PC-9 (cell line): ENCODE measurements around the gene LARP4B. TPM values are rescaled to one million over a fixed set of nuclear protein-coding genes. Genes with fewer than 3 reads are reported as not detected.

Experiments
- BruUV-seq: library from RNA; stranded (reverse); fragments of 400-500 nt; replicated peaks from 2 replicates; lab custom pipeline; 2021; lab: Mats Ljungman, UMichigan
- CTCF ChIA-PET: fragments of 300-600 bp; sonication (Branson Sonifier 250); formaldehyde crosslinking; loops from one replicate; lab custom pipeline; 2022; ENCODE audit warnings: antibody characterized with exemption; lab: Charles Lee
- POLR2A ChIA-PET: fragments of 300-600 bp; sonication (Branson Sonifier 250); formaldehyde crosslinking; loops from one replicate; lab custom pipeline; 2022; ENCODE audit warnings: antibody characterized with exemption; ENCODE audit not compliant: unreplicated experiment; lab: Charles Lee
- DNase-seq, 2 experiments: peaks; one replicate each; pipeline versions ENCODE4 v3.0.0 to v3.0.0-alpha.2; 2015 to 2022; ENCODE audit warnings: mixed read lengths in 1 of 2
- H2AFZ ChIP-seq: fragments of 200-600 bp; sonication (generic); 2 replicates; pipeline ENCODE4 v1.8.1; 2017; ENCODE audit warnings: antibody characterized with exemption
- H3F3A ChIP-seq: fragments of 200-600 bp; sonication (generic); 2 replicates; pipeline ENCODE4 v1.8.1; 2017; ENCODE audit warnings: antibody characterized with exemption, mild to moderate bottlenecking, low read depth; ENCODE audit not compliant: insufficient read depth
- H3K27ac ChIP-seq: fragments of 200-600 bp; sonication (generic); 2 replicates; pipeline ENCODE4 v1.6.1; 2016; ENCODE audit warnings: mixed run types
- H3K27me3 ChIP-seq: fragments of 200-600 bp; sonication (generic); 2 replicates; pipeline ENCODE4 v1.6.1; 2016; ENCODE audit warnings: low read depth, mixed run types; ENCODE audit not compliant: insufficient read depth
- H3K36me3 ChIP-seq: fragments of 200-600 bp; sonication (generic); 2 replicates; pipeline ENCODE4 v1.6.1; 2016; ENCODE audit warnings: low read depth, mixed run types
- H3K4me1 ChIP-seq: fragments of 200-600 bp; sonication (generic); replicated peaks from 2 replicates; pipeline ENCODE4 v1.6.1; 2016; ENCODE audit warnings: mixed run types; ENCODE audit not compliant: insufficient read depth
- H3K4me2 ChIP-seq: fragments of 200-600 bp; sonication (generic); 2 replicates; pipeline ENCODE4 v1.6.1; 2017; ENCODE audit warnings: mixed run types
- H3K4me3 ChIP-seq: fragments of 200-600 bp; sonication (generic); 2 replicates; pipeline ENCODE4 v1.6.1; 2016; ENCODE audit warnings: mixed run types
- H3K79me2 ChIP-seq: fragments of 200-600 bp; sonication (generic); 2 replicates; pipeline ENCODE4 v1.6.1; 2017; ENCODE audit warnings: low read depth, mixed run types
- H3K9me2 ChIP-seq: fragments of 200-600 bp; sonication (generic); 2 replicates; pipeline ENCODE4 v1.8.1; 2017; ENCODE audit warnings: mild to moderate bottlenecking; ENCODE audit not compliant: insufficient read depth
- H3K9me3 ChIP-seq: fragments of 200-600 bp; sonication (generic); 2 replicates; pipeline ENCODE4 v1.8.1; 2016; ENCODE audit warnings: low read depth; ENCODE audit not compliant: insufficient read depth
- H4K20me1 ChIP-seq: fragments of 200-600 bp; sonication (generic); 2 replicates; pipeline ENCODE4 v1.8.1; 2017; ENCODE audit not compliant: insufficient read depth
- EZH2 ChIP-seq: fragments of 200-600 bp; sonication (generic); IDR thresholded peaks from 2 replicates; pipeline ENCODE4 v1.8.0; 2017; ENCODE audit warnings: antibody characterized with exemption, low read depth
- intact Hi-C: fragments of 100-400 bp; cut with micrococcal nuclease; formaldehyde crosslinking; loops from one replicate; pipeline ENCODE4 v1.10.0; 2022; ENCODE audit not compliant: unreplicated experiment
- total RNA-seq: library from RNA; stranded (reverse); gene quantifications from 2 replicates; pipeline ENCODE4 v1.2.3, GENCODE V29; 2021
- TF ChIP-seq, protein P1 (sequence below): fragments of 200-600 bp; sonication (generic); conservative IDR thresholded peaks from 2 replicates; pipeline ENCODE4 v1.6.1; 2017; ENCODE audit warnings: mixed run types, antibody characterized with exemption, mild to moderate bottlenecking, moderate library complexity

The LARP4B gene
- total RNA-seq, 1 experiment from 2014 or later, result 93.4 TPM

DNA sequence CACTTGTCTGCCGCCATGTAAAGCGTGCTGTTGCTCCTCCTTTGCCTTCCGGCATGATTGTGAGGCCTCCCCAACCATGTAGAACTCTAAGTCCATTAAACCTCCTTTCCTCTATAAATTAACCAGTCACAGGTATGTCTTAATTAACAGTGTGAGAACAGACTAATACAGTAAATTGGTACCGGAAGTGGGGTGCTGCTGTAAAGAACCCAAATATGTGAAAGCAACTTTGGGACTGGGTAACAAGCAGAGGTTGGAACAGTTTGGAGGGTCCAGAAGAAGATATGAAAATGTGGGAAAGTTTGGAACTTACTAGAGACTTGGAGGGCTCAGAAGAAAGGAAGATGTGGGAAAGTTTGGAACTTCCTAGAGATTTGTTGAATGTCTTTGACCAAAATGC lies 135.3 kb downstream of the LARP4B start:
- H3K79me2 ChIP-seq, result no peaks in the 10 kb centered on the region
- H3K27ac ChIP-seq, result no peak overlapping the region
- no peaks in the 10 kb centered on the region for H4K20me1 ChIP-seq
- no TSS peak for BruUV-seq
- no peak for DNase-seq
- H3K9me2 ChIP-seq, result no peaks in the 10 kb centered on the region
- H3K36me3 ChIP-seq, result no peaks in the 10 kb centered on the region
- TF ChIP-seq, protein P1, sequence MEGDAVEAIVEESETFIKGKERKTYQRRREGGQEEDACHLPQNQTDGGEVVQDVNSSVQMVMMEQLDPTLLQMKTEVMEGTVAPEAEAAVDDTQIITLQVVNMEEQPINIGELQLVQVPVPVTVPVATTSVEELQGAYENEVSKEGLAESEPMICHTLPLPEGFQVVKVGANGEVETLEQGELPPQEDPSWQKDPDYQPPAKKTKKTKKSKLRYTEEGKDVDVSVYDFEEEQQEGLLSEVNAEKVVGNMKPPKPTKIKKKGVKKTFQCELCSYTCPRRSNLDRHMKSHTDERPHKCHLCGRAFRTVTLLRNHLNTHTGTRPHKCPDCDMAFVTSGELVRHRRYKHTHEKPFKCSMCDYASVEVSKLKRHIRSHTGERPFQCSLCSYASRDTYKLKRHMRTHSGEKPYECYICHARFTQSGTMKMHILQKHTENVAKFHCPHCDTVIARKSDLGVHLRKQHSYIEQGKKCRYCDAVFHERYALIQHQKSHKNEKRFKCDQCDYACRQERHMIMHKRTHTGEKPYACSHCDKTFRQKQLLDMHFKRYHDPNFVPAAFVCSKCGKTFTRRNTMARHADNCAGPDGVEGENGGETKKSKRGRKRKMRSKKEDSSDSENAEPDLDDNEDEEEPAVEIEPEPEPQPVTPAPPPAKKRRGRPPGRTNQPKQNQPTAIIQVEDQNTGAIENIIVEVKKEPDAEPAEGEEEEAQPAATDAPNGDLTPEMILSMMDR, result no peak
- TF ChIP-seq EZH2, result no peak
- ChIA-PET POLR2A (no interaction called here), CTCF (no interaction called here)
- H3K4me1 ChIP-seq, result no peaks in the 10 kb centered on the region
- H3K4me2 ChIP-seq, result no peak overlapping the region
- intact Hi-C loops, result no loop called here
- no peak overlapping the region for H3K4me3 ChIP-seq
- no peaks in the 10 kb centered on the region for H3K9me3 ChIP-seq
- 0 out of 2 replicates have a peak, but pooled peaks cover 3% of the 10 kb centered on the region for H3F3A ChIP-seq
- H3K27me3 ChIP-seq, result no peaks in the 10 kb centered on the region
- H2AFZ ChIP-seq, result no peak overlapping the region

DNA sequence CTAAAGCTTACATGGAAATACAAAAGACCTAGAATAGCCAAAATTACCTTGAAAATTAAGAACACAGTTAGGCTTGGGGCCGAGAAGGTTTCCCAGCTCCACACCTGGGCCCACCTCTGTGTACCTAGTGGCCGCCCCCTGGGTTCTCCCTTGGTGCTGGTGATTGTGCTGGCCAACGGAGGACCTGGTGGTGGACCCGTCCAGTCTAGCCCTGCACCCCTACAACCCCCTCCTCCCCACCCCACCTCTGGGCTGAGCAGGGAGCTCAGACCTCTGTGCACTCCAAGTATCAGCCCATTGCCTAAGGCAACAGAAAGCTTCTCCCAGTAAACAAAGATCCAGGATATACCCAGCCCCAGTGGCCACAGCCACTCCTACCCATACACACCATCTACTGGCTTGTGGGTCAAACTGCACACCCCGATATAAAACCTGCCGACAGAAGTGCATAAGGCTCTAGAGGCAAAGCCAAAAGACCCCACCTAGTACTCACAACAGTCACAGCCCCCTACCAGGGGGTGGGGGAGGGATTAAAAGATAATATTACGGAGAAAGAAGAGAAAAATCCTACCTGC lies 137.0 kb downstream of the LARP4B start:
- Histone ChIP-seq H3K4me1 (no peaks in the 10 kb centered on the region), H3K4me2 (no peak overlapping the region), H2AFZ (no peak overlapping the region), H3K9me3 (no peaks in the 10 kb centered on the region), H3K36me3 (no peaks in the 10 kb centered on the region), H4K20me1 (no peaks in the 10 kb centered on the region), H3K4me3 (no peak overlapping the region), H3K9me2 (no peaks in the 10 kb centered on the region), H3K27me3 (no peaks in the 10 kb centered on the region), H3K27ac (no peak overlapping the region), H3F3A (0 out of 2 replicates have a peak, but pooled peaks cover 3% of the 10 kb centered on the region), H3K79me2 (no peaks in the 10 kb centered on the region)
- no peak for DNase-seq
- TF ChIP-seq EZH2, result no peak
- TF ChIP-seq, protein P1, result no peak; the same call in 1 of the 2 replicates
- BruUV-seq, result no TSS peak
- ChIA-PET POLR2A (interaction anchor here (0.5 kb wide), 1 partner anchor 9 kb away, joined by 3 read pairs; no protein-coding TSS in a partner anchor), CTCF (interaction anchor here (0.6 kb wide), 1 partner anchor 10 kb away, joined by 26 read pairs; no protein-coding TSS in a partner anchor)
- intact Hi-C loops, result no loop called here

DNA sequence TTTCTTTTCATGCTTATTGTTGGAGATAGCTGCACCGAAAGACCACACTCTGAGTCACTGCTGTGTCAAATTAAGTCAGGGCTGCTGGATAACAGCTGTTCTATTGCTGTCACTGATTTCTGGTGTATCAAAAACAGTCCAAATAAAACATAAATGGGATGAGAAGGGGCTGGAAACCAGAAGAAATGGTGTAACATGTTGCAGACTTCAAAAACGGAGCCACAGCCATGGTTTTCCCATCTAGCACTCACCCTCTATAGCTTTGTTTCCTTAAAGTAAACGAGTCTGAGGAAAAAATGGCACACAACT lies 138.8 kb downstream of the LARP4B start:
- BruUV-seq, result no TSS peak
- no peak for DNase-seq
- no peak for TF ChIP-seq EZH2
- TF ChIP-seq, protein P1, result no peak
- Histone ChIP-seq H3F3A (0 out of 2 replicates have a peak, but pooled peaks cover 3% of the 10 kb centered on the region), H3K36me3 (no peaks in the 10 kb centered on the region), H2AFZ (no peak overlapping the region), H4K20me1 (no peaks in the 10 kb centered on the region), H3K79me2 (no peaks in the 10 kb centered on the region), H3K4me2 (no peak overlapping the region), H3K4me3 (no peak overlapping the region), H3K27ac (no peak overlapping the region), H3K9me3 (no peaks in the 10 kb centered on the region), H3K27me3 (no peaks in the 10 kb centered on the region), H3K9me2 (no peaks in the 10 kb centered on the region), H3K4me1 (no peaks in the 10 kb centered on the region)
- intact Hi-C loops, result no loop called here
- ChIA-PET CTCF (no interaction called here), POLR2A (no interaction called here)
